Articular chondrocyte of knee joint (primary cell): ENCODE measurements around the gene CCPG1. TPM values are rescaled to one million over a fixed set of nuclear protein-coding genes. Genes with fewer than 3 reads are reported as not detected.

Experiments
- total RNA-seq: library from RNA; depleted of rRNA; stranded (reverse); fragments of >200 nt; gene quantifications from 2 replicates; pipeline ENCODE4 v1.2.3, GENCODE V29; 2012

The CCPG1 gene
- 237 and 265 TPM in 2 replicates for total RNA-seq

GRCh38 chr15:55408012-55408928 is at the start of gene CCPG1, which contains the start of gene PIERCE2:
TSS of gene CCPG1 (minus strand) at chr15:55408359. CDS start at chr15:55389424, 18,935 bp downstream.
TSS of gene PIERCE2 (plus strand) at chr15:55408495. CDS start at chr15:55408769, 274 bp downstream.

GRCh38 chr15:55318588-55319494 is 89.3 kb downstream of the CCPG1 start, which contains the start of the genes PIGB and PIGBOS1:
TSS of gene PIGB (plus strand) at chr15:55319222. CDS start at chr15:55319251, 29 bp downstream.
TSS of gene PIGBOS1 (minus strand) at chr15:55319123. CDS start at chr15:55317792, 1,331 bp downstream.

Other genes with a start within 250 kb of the CCPG1 start
- 106 and 122 TPM in 2 replicates for gene RSL24D1, start 211.4 kb downstream of the CCPG1 start, total RNA-seq
- gene RAB27A, start 118.5 kb downstream of the CCPG1 start, total RNA-seq, result 17.4 and 18.2 TPM in 2 replicates
- gene PIGBOS1, start 89.2 kb downstream of the CCPG1 start, total RNA-seq, result 10.8 and 17.9 TPM in 2 replicates
- 31.2 and 37.9 TPM in 2 replicates for gene PIGB, start 89.1 kb downstream of the CCPG1 start, total RNA-seq
- gene PIERCE2, start 136 bp upstream of the CCPG1 start, total RNA-seq, result 3.8 and 4.6 TPM in 2 replicates
- gene DNAAF4, start 99.9 kb upstream of the CCPG1 start, total RNA-seq, result 4.4 and 5.0 TPM in 2 replicates
- gene PYGO1, start 180.0 kb upstream of the CCPG1 start, total RNA-seq, result 20.4 and 20.5 TPM in 2 replicates